GM12878 (cell line): ENCODE results near the gene KRT78. TPM values are rescaled to one million over a fixed set of nuclear protein-coding genes. Genes with fewer than 3 reads are reported as not detected.

Experiments used
- ATAC-seq: fragments of 200-7000 bp; cut with Tn5 transposase; 3 replicates; pipeline ENCODE4 v1.9.1; 2020; ENCODE audit warnings: mild to moderate bottlenecking, moderate library complexity
- BruUV-seq: library from RNA; stranded (reverse); fragments of 400-500 nt; replicated peaks from 2 replicates; lab custom pipeline; 2021; lab: Mats Ljungman, UMichigan
- CTCF ChIA-PET: fragments of 300-600 bp; sonication (Branson Sonifier 250); formaldehyde crosslinking; extraction: SDS; loops from one replicate; lab custom pipeline; 2021; ENCODE audit warnings: inconsistent platforms; lab: Yijun Ruan, JAX
- POLR2A ChIA-PET: fragments of 350-600 bp; formaldehyde crosslinking; extraction: SDS; loops from one replicate; lab custom pipeline; 2021; ENCODE audit warnings: inconsistent platforms; lab: Charles Lee
- RAD21 ChIA-PET: fragments of 300-600 bp; sonication (Branson Sonifier 250); formaldehyde crosslinking; loops from one replicate; lab custom pipeline; 2023; ENCODE audit warnings: antibody characterized with exemption; ENCODE audit not compliant: unreplicated experiment; lab: Charles Lee
- SMC1A ChIA-PET: fragments of 300-600 bp; sonication (Branson Sonifier 250); formaldehyde crosslinking; loops from one replicate; lab custom pipeline; 2023; ENCODE audit not compliant: unreplicated experiment, uncharacterized antibody; lab: Charles Lee
- DNase-seq: peaks from one replicate; pipeline ENCODE4 v3.0.0-alpha.2; 2011; ENCODE audit warnings: low read depth, low spot score
- FAIRE-seq: peaks from 3 replicates; lab custom pipeline; 2011; peaks lifted over from hg19 to GRCh38; lab: Jason Lieb, UNC
- H2AFZ ChIP-seq: 2 replicates; pipeline ENCODE4 v1.6.0; 2011; ENCODE audit warnings: low read depth, low read length, control low read depth; ENCODE audit not compliant: control insufficient read depth
- H3K27ac ChIP-seq: 2 replicates; pipeline ENCODE4 v1.5.1; 2011; ENCODE audit warnings: control low read depth; ENCODE audit not compliant: control insufficient read depth, insufficient read depth
- H3K27me3 ChIP-seq, 2 experiments: replicated peaks in 1 of 2; 2 replicates each; pipeline versions ENCODE4 v1.6.0 to v1.6.1; 2011; ENCODE audit warnings: low read length in 1 of 2; ENCODE audit not compliant: control insufficient read depth in 2 of 2, insufficient read depth in 2 of 2
- H3K36me3 ChIP-seq, 2 experiments: 2 replicates each; pipeline ENCODE4 v1.5.1; 2011; ENCODE audit warnings: low read length in 1 of 2; ENCODE audit not compliant: control insufficient read depth in 2 of 2, insufficient read depth in 2 of 2
- H3K4me1 ChIP-seq: 2 replicates; pipeline ENCODE4 v1.6.1; 2011; ENCODE audit warnings: mild to moderate bottlenecking, low read length, moderate library complexity, mixed read lengths; ENCODE audit not compliant: control insufficient read depth, insufficient read depth
- H3K4me2 ChIP-seq: 2 replicates; pipeline ENCODE4 v1.6.0; 2011; ENCODE audit warnings: control low read depth; ENCODE audit not compliant: control insufficient read depth, insufficient read depth
- H3K4me3 ChIP-seq: fragments of 200-600 bp; sonication (generic); 2 replicates; pipeline ENCODE4 v1.5.1; 2016
- H3K79me2 ChIP-seq: 2 replicates; pipeline ENCODE4 v1.6.0; 2011; ENCODE audit warnings: low read length; ENCODE audit not compliant: control insufficient read depth, insufficient read depth
- H3K9ac ChIP-seq: 2 replicates; pipeline ENCODE4 v1.8.0; 2011; ENCODE audit warnings: low read length, control low read depth, mixed read lengths; ENCODE audit not compliant: control insufficient read depth, insufficient read depth
- H3K9me3 ChIP-seq: replicated peaks from 3 replicates; pipeline ENCODE4 v1.5.1; 2011; ENCODE audit warnings: mild to moderate bottlenecking, low read length; ENCODE audit not compliant: control insufficient read depth, insufficient read depth
- H4K20me1 ChIP-seq: 2 replicates; pipeline ENCODE4 v1.6.0; 2011; ENCODE audit not compliant: control insufficient read depth, insufficient read depth
- CBX3 ChIP-seq: fragments of 200-600 bp; sonication (generic); IDR thresholded peaks from 2 replicates; pipeline ENCODE4 v1.6.1; 2016; ENCODE audit warnings: low read depth, borderline replicate concordance
- JUNB ChIP-seq: IDR thresholded peaks from 2 replicates; pipeline ENCODE4 v1.6.1; 2016; ENCODE audit warnings: antibody characterized with exemption, mild to moderate bottlenecking
- KAT2A ChIP-seq: conservative IDR thresholded peaks from 2 replicates; pipeline ENCODE4 v1.6.1; 2011; ENCODE audit warnings: low read depth, low read length; ENCODE audit not compliant: control insufficient read depth
- MEF2B ChIP-seq: fragments of 450-650 bp; IDR thresholded peaks from 2 replicates; pipeline ENCODE4 v1.6.1; 2018; ENCODE audit warnings: mild to moderate bottlenecking, moderate library complexity; ENCODE audit not compliant: partially characterized antibody, poor library complexity, severe bottlenecking
- MXI1 ChIP-seq: fragments of 150-350 bp; IDR thresholded peaks from 2 replicates; pipeline ENCODE4 v1.6.1; 2011; ENCODE audit warnings: low read depth, mild to moderate bottlenecking, inconsistent platforms, low read length, improper control_type of control experiment
- POLR2AphosphoS5 ChIP-seq: IDR thresholded peaks from 2 replicates; pipeline ENCODE4 v1.6.1; 2011; ENCODE audit warnings: mild to moderate bottlenecking, low read length, inconsistent platforms
- SIX5 ChIP-seq: IDR thresholded peaks from 2 replicates; pipeline ENCODE4 v1.6.1; 2011; ENCODE audit warnings: mild to moderate bottlenecking, low read depth, low read length, moderate library complexity; ENCODE audit not compliant: severe bottlenecking
- SREBF1 ChIP-seq: IDR thresholded peaks from 2 replicates; pipeline ENCODE4 v1.6.1; 2012; ENCODE audit warnings: mild to moderate bottlenecking, low read length
- SUPT20H ChIP-seq: IDR thresholded peaks from 2 replicates; pipeline ENCODE4 v1.6.1; 2011; ENCODE audit warnings: low read depth, mild to moderate bottlenecking, low read length, moderate library complexity, borderline replicate concordance; ENCODE audit not compliant: control insufficient read depth
- YBX1 ChIP-seq: fragments of 450-650 bp; IDR thresholded peaks from 2 replicates; pipeline ENCODE4 v1.6.1; 2016; ENCODE audit warnings: antibody characterized with exemption
- WGBS: methylation state at CpG from one replicate; pipeline ENCODE4 v1.1.6; 2016; ENCODE audit warnings: low lambda C conversion rate; ENCODE audit not compliant: insufficient replicate concordance, insufficient coverage; ENCODE audit errors: missing lambda C conversion rate; 5-methylcytosine and 5-hydroxymethylcytosine counted together
- in situ Hi-C: fragments of 300-500 bp; cut with MboI; formaldehyde crosslinking; loops from 9 replicates; pipeline ENCODE4 v1.14.3; 2018; ENCODE audit warnings: mixed read lengths
- intact Hi-C: fragments of 100-400 bp; cut with micrococcal nuclease; formaldehyde crosslinking; loops from one replicate; pipeline ENCODE4 v1.14.2; 2022; ENCODE audit not compliant: unreplicated experiment
- polyA plus RNA-seq, 11 experiments: library from polyadenylated mRNA; depleted of rRNA in 4 of 11; unstranded in 6 of 11; stranded (reverse) in 5 of 11; fragments of >200 nt; fragmentation: Nextera tagmentation in 4 of 11; fragmentation: Illumina TruSeq in 1 of 11; extraction: Ambion mirVana in 4 of 11; extraction: Trizol in 1 of 11; gene quantifications; 1 replicate in 1 of 11; 2 replicates in 10 of 11; pipeline versions ENCODE4 v1.2.1 to v1.2.3, GENCODE V29; 2011 to 2016; ENCODE audit warnings: inconsistent platforms in 2 of 11, missing spikeins in 2 of 11, low read depth in 1 of 11
- total RNA-seq, 4 experiments: library from RNA; depleted of rRNA in 3 of 4; stranded (reverse); fragments of >200 nt in 3 of 4; fragmentation: Illumina TruSeq in 1 of 4; extraction: Trizol in 1 of 4; gene quantifications; 2 replicates each; pipeline versions ENCODE4 v1.2.1 to v1.2.3, GENCODE V29; 2013 to 2021
- TF ChIP-seq, protein P1 (sequence below): fragments of 450-650 bp; IDR thresholded peaks from 2 replicates; pipeline ENCODE4 v1.6.1; 2018; ENCODE audit warnings: mild to moderate bottlenecking, low read depth, moderate library complexity; ENCODE audit not compliant: partially characterized antibody
- TF ChIP-seq, protein P2 (sequence below): IDR thresholded peaks from 2 replicates; pipeline ENCODE4 v1.6.1; 2011; ENCODE audit warnings: low read depth, low read length, improper control_type of control experiment, borderline replicate concordance
- TF ChIP-seq, protein P3 (sequence below): fragments of 450-650 bp; IDR thresholded peaks from 2 replicates; pipeline ENCODE4 v1.6.1; 2017; ENCODE audit warnings: antibody characterized with exemption, mild to moderate bottlenecking, moderate library complexity
- TF ChIP-seq, protein P4 (sequence below): IDR thresholded peaks from 2 replicates; pipeline ENCODE4 v1.6.1; 2012; ENCODE audit warnings: low read depth, low read length, improper control_type of control experiment

Gene KRT78
- total and polyA plus RNA-seq, 10 of the 15 experiments (the other 5 are each of a cell fraction or from before 2014, with no cell fraction given), result 0.07 TPM; not detected in 9

GRCh38 chr12:52814710-52815155, 34.1 kb downstream of the KRT78 start (continued):
- TF ChIP-seq, protein P1, sequence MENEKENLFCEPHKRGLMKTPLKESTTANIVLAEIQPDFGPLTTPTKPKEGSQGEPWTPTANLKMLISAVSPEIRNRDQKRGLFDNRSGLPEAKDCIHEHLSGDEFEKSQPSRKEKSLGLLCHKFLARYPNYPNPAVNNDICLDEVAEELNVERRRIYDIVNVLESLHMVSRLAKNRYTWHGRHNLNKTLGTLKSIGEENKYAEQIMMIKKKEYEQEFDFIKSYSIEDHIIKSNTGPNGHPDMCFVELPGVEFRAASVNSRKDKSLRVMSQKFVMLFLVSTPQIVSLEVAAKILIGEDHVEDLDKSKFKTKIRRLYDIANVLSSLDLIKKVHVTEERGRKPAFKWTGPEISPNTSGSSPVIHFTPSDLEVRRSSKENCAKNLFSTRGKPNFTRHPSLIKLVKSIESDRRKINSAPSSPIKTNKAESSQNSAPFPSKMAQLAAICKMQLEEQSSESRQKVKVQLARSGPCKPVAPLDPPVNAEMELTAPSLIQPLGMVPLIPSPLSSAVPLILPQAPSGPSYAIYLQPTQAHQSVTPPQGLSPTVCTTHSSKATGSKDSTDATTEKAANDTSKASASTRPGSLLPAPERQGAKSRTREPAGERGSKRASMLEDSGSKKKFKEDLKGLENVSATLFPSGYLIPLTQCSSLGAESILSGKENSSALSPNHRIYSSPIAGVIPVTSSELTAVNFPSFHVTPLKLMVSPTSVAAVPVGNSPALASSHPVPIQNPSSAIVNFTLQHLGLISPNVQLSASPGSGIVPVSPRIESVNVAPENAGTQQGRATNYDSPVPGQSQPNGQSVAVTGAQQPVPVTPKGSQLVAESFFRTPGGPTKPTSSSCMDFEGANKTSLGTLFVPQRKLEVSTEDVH, result no peak
- no peak for TF ChIP-seq MEF2B
- no peak for TF ChIP-seq JUNB
- TF ChIP-seq CBX3, result no peak
- TF ChIP-seq, protein P2, sequence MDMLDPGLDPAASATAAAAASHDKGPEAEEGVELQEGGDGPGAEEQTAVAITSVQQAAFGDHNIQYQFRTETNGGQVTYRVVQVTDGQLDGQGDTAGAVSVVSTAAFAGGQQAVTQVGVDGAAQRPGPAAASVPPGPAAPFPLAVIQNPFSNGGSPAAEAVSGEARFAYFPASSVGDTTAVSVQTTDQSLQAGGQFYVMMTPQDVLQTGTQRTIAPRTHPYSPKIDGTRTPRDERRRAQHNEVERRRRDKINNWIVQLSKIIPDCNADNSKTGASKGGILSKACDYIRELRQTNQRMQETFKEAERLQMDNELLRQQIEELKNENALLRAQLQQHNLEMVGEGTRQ, result no peak
- no peak for TF ChIP-seq SREBF1
- TF ChIP-seq SIX5, result no peak
- TF ChIP-seq, all 136 proteins: peak for 0

- in situ Hi-C loops, result no loop called here
- TF ChIP-seq, protein P3, sequence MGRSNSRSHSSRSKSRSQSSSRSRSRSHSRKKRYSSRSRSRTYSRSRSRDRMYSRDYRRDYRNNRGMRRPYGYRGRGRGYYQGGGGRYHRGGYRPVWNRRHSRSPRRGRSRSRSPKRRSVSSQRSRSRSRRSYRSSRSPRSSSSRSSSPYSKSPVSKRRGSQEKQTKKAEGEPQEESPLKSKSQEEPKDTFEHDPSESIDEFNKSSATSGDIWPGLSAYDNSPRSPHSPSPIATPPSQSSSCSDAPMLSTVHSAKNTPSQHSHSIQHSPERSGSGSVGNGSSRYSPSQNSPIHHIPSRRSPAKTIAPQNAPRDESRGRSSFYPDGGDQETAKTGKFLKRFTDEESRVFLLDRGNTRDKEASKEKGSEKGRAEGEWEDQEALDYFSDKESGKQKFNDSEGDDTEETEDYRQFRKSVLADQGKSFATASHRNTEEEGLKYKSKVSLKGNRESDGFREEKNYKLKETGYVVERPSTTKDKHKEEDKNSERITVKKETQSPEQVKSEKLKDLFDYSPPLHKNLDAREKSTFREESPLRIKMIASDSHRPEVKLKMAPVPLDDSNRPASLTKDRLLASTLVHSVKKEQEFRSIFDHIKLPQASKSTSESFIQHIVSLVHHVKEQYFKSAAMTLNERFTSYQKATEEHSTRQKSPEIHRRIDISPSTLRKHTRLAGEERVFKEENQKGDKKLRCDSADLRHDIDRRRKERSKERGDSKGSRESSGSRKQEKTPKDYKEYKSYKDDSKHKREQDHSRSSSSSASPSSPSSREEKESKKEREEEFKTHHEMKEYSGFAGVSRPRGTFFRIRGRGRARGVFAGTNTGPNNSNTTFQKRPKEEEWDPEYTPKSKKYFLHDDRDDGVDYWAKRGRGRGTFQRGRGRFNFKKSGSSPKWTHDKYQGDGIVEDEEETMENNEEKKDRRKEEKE, result no peak
- TF ChIP-seq, protein P4, sequence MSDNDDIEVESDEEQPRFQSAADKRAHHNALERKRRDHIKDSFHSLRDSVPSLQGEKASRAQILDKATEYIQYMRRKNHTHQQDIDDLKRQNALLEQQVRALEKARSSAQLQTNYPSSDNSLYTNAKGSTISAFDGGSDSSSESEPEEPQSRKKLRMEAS, result no peak
- TF ChIP-seq YBX1, result no peak
- no peak for TF ChIP-seq MXI1
- no peak for TF ChIP-seq POLR2AphosphoS5
- TF ChIP-seq KAT2A, result no peak
- no peak for TF ChIP-seq SUPT20H
- H3K27me3 ChIP-seq, result peaks cover 0 to 2% of the 10 kb centered on the region in 2 experiments; a peak in 1 of 4 replicates
- no TSS peak for BruUV-seq
- no peaks in the 10 kb centered on the region for H3K9me3 ChIP-seq
- FAIRE-seq (no peak), ATAC-seq (no peak), DNase-seq (no peak)
- 21% methylated on average over 15 of the region's 15 CpGs for WGBS
- H3K4me2 ChIP-seq, result no peak within 1 kb of the TSS
- no peak within 1 kb of the TSS for H3K4me3 ChIP-seq
- ChIA-PET CTCF (no interaction called here), RAD21 (no interaction called here), SMC1A (no interaction called here), POLR2A (no interaction called here)
- H2AFZ ChIP-seq, result no peak within 1 kb of the TSS
- intact Hi-C loops, result no loop called here
- no peak within 1 kb of the TSS for H3K9ac ChIP-seq
- no peaks in the 10 kb centered on the region for H3K79me2 ChIP-seq
- no peaks in the 10 kb centered on the region for H3K4me1 ChIP-seq
- H4K20me1 ChIP-seq, result no peaks in the 10 kb centered on the region
- H3K27ac ChIP-seq, result no peak within 1 kb of the TSS
- no peaks in the 10 kb centered on the region for H3K36me3 ChIP-seq
Observed at GRCh38 chr12:52813885-52814709, 34.7 kb downstream of the KRT78 start, which contains the start of gene KRT4. Gene KRT4, minus strand, starts transcription at chr12:52814116. Its CDS starts 58 bp downstream, at chr12:52814058.
